Skeletal muscle satellite cell (primary cell): Measurements from ENCODE around the gene POTEG. TPM values are rescaled to one million over a fixed set of nuclear protein-coding genes. Genes with fewer than 3 reads are reported as not detected.
"Not testable (repeated sequence)": the region's sequence is repeated elsewhere in the genome, so short reads cannot be mapped to it uniquely, and the experiment has no call there.

ENCODE experiments used
- H3K27me3 ChIP-seq: 2 replicates; pipeline ENCODE4 v1.7.0; 2013; ENCODE audit warnings: low read length; ENCODE audit not compliant: control insufficient read depth, insufficient read depth
- H3K36me3 ChIP-seq: 2 replicates; pipeline ENCODE4 v1.7.0; 2013; ENCODE audit warnings: mild to moderate bottlenecking, control low read depth, low read length; ENCODE audit not compliant: insufficient read depth
- H3K4me1 ChIP-seq: 2 replicates; pipeline ENCODE4 v1.7.0; 2013; ENCODE audit warnings: low read length; ENCODE audit not compliant: control insufficient read depth, insufficient read depth
- H3K4me2 ChIP-seq: 2 replicates; pipeline ENCODE4 v1.7.0; 2013; ENCODE audit warnings: mild to moderate bottlenecking, low read length
- H3K4me3 ChIP-seq: 2 replicates; pipeline ENCODE4 v1.7.0; 2013; ENCODE audit warnings: low read length
- H3K9ac ChIP-seq: 2 replicates; pipeline ENCODE4 v1.7.0; 2013; ENCODE audit warnings: mild to moderate bottlenecking, low read depth, low read length, moderate library complexity
- H3K9me3 ChIP-seq: replicated peaks from 2 replicates; pipeline ENCODE4 v1.7.0; 2013; ENCODE audit warnings: mild to moderate bottlenecking, control low read depth, low read length
- small RNA-seq: library from RNA; depleted of rRNA; stranded (forward); fragments of <200 nt; gene quantifications from one replicate; pipeline ENCODE3, GENCODE V24; 2012

Gene POTEG

DNA sequence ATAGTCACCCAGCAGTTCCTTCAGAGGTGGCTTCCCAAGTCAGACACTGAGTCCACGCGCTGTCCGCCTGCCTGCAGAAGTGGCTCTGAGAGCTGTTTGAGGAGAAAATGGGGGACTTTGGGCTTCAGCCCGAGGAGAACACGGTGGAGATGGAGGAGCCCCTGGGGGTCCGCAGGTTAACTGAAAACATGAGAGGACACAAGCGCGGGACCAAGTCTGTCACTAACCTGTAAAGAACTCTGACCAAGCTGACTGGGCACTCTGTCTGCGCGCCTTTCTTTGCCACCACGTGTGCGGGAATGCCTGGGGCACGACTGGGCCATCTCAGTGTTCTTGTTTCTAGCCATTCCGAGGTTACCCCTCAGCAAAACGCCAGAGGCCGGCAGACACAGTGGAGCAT lies 62.4 kb downstream of the POTEG start:
- not testable (repeated sequence) for H3K4me1 ChIP-seq, H3K4me3 ChIP-seq, H3K9me3 ChIP-seq, H3K36me3 ChIP-seq, H3K27me3 ChIP-seq, H3K9ac ChIP-seq, H3K4me2 ChIP-seq

DNA sequence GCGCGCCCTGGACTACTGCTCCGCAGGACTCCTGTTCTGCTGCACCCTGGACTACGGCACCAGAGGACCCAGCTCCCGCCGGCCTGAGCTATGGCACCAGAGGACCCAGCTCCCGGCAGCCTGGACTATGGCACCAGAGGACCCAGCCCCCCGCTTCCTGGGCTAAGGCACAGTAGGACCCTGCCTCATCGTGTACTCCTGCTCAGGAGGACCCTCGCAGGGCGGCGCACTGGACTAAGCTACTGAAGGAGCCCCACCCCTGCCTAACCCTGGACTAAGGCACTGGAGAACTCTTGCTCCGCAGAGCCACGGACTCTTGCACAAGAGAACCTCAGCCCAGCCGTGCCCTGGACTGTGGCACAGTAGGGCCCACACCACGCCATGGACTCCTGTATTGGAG lies 71.3 kb downstream of the POTEG start:
- not testable (repeated sequence) for H3K36me3 ChIP-seq, H3K27me3 ChIP-seq, H3K4me3 ChIP-seq, H3K9me3 ChIP-seq, H3K4me1 ChIP-seq, H3K9ac ChIP-seq, H3K4me2 ChIP-seq

DNA sequence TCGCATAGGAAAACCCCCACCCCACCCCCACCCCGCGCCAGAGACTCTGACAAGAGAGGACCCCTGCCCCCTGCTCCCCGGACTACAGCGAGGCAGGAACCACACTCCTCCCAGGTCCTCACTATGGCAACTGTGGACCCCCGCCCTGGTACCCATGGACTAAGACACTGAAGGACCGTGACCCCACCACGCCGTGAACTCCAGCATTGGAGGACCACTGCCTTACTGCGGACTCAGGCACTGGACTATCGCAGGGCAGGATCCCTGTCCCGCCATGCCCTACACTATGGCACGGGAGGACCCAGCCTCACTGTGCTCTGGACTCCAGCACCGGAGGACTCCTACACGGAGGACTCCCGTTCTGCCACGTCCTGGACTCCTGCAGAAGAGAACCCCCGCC lies 71.8 kb downstream of the POTEG start:
- H3K27me3 ChIP-seq, H3K36me3 ChIP-seq, H3K4me2 ChIP-seq, H3K4me1 ChIP-seq, H3K9me3 ChIP-seq, H3K9ac ChIP-seq, H3K4me3 ChIP-seq: not testable (repeated sequence)

DNA sequence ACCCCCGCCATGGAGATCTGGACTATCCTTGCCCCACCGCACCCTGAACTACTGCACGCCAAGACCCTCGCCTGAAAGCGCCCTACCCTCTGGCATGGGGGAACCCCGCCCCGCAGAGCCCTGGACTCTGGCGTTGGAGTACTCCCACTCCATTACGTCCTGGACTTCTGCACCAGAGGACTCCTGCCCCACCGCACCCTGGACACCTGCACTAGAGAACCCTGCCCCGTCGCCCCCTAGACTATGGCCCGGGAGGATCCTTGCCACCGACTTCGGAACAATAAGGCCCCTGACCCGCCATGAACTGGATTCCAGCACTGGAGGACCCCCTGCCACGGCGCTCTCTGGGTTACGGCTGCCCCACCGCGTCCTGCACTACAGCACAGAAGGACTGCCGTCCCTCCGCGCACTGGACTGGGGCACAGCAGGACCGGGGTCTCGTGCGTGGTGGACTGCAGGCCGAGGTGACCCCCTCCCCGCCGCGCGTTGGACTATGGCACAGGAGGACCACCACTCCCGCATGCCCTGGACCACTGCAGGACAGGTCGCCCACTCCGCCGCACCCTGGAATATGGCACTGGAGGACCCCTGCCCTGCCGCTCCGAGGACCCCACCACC lies 72.4 kb downstream of the POTEG start:
- not testable (repeated sequence) for H3K9me3 ChIP-seq, H3K27me3 ChIP-seq, H3K4me3 ChIP-seq, H3K4me2 ChIP-seq, H3K9ac ChIP-seq, H3K36me3 ChIP-seq, H3K4me1 ChIP-seq

DNA sequence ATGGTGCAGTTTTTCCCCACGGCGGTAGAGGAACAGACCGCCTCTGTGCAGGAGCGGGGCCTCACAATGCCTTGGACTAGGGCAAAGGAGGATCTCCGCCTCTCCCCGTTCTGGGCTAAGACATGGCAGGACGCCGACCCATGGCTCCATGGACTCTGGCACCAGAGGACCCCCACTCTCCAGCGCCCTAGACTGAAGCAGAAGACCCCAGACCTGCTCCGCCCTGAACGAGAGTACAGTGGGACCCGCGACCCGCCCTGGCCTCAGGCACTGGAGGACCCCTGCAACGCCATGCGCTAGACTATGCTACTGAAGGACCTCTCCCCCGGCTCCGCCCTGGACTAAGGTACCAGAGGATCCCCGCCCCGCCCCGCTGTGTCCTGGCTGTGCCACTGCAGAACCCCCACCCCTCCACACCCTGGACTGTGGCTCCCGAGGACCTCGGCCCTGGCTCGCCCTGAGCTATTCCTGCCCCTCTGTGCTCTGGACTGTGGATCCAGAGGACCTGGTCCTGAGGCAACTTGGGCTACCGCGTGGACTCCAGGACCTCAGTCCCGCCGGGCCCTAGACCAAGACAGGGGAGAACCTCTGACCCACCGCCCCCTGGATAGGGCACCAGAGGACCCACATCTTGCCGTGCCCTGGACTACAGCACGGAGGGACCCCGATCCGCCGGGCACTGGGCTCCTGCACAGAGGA lies 73.1 kb downstream of the POTEG start:
- not testable (repeated sequence) for H3K36me3 ChIP-seq, H3K9ac ChIP-seq, H3K27me3 ChIP-seq, H3K4me2 ChIP-seq, H3K4me1 ChIP-seq, H3K4me3 ChIP-seq, H3K9me3 ChIP-seq

Small RNA genes lying within 50 kb of the gene (small RNA-seq; reads per million reads assigned to genes)
- gene RNU6-1268P, result not detected
